ENCODE measurements around the gene COX20. TPM values are rescaled to one million over a fixed set of nuclear protein-coding genes. Genes with fewer than 3 reads are reported as not detected.

COX20 gene
- total RNA-seq, 1 experiment from 2014 or later = 40.7 TPM

- POLR2A ChIA-PET (ENCODE audit: unreplicated experiment) = no interaction called here
- BruUV-seq (replicated peaks) = no TSS peak
- Histone ChIP-seq H3K9me2 (ENCODE audit: insufficient read depth) (no peaks in the 10 kb centered on the region), H3K27ac (no peak overlapping the region), H2AFZ (no peak overlapping the region), H3F3A (ENCODE audit: insufficient read depth, low read depth) (peaks cover 13% of the 10 kb centered on the region; the same call in 1 of the 2 replicates), H3K36me3 (ENCODE audit: low read depth) (no peaks in the 10 kb centered on the region), H4K20me1 (ENCODE audit: insufficient read depth) (no peaks in the 10 kb centered on the region), H3K9me3 (ENCODE audit: insufficient read depth, low read depth) (no peaks in the 10 kb centered on the region), H3K4me2 (no peak overlapping the region), H3K4me1 (replicated peaks; ENCODE audit: insufficient read depth) (peaks cover 10% of the 10 kb centered on the region), H3K79me2 (ENCODE audit: low read depth) (no peaks in the 10 kb centered on the region), H3K27me3 (ENCODE audit: insufficient read depth, low read depth) (no peaks in the 10 kb centered on the region), H3K4me3 (no peak overlapping the region)
- intact Hi-C loops (cut with micrococcal nuclease; ENCODE audit: unreplicated experiment) = loop anchor here (10.0 kb wide), 1 partner anchor 285 kb away; the partner anchor contains the start of gene KIF26B
- TF ChIP-seq EZH2 (IDR thresholded peaks at IDR 0.05; ENCODE audit: low read depth) = no peak
- no peak for TF ChIP-seq CTCF (conservative IDR thresholded peaks at IDR 0.05)
- CTCF ChIA-PET = no interaction called here
- no peak for DNase-seq
Observed at GRCh38 chr1:244869950-244870349, 34.5 kb downstream of the COX20 start.

- H3K9me3 ChIP-seq (ENCODE audit: insufficient read depth, low read depth) = no peaks in the 10 kb centered on the region
- H3K4me3 ChIP-seq = no peak overlapping the region
- no peaks in the 10 kb centered on the region for H3K79me2 ChIP-seq (ENCODE audit: low read depth)
- ChIA-PET CTCF (no interaction called here), POLR2A (ENCODE audit: unreplicated experiment) (interaction anchor here (0.5 kb wide), 1 partner anchor 25 kb away, joined by 4 read pairs; no protein-coding TSS in a partner anchor)
- no peaks in the 10 kb centered on the region for H3K9me2 ChIP-seq (ENCODE audit: insufficient read depth)
- H2AFZ ChIP-seq = no peak overlapping the region
- DNase-seq = no peak
- H3K27me3 ChIP-seq (ENCODE audit: insufficient read depth, low read depth) = no peaks in the 10 kb centered on the region
- H3K27ac ChIP-seq = no peak overlapping the region
- TF ChIP-seq CTCF (conservative IDR thresholded peaks at IDR 0.05) (no peak), EZH2 (IDR thresholded peaks at IDR 0.05; ENCODE audit: low read depth) (no peak)
- peaks cover 4% of the 10 kb centered on the region; the same call in 1 of the 2 replicates for H3F3A ChIP-seq (ENCODE audit: insufficient read depth, low read depth)
- peaks cover 8% of the 10 kb centered on the region for H3K4me1 ChIP-seq (replicated peaks; ENCODE audit: insufficient read depth)
- H3K4me2 ChIP-seq = no peak overlapping the region
- no peaks in the 10 kb centered on the region for H4K20me1 ChIP-seq (ENCODE audit: insufficient read depth)
- no peaks in the 10 kb centered on the region for H3K36me3 ChIP-seq (ENCODE audit: low read depth)
- BruUV-seq (replicated peaks) = no TSS peak
- intact Hi-C loops (cut with micrococcal nuclease; ENCODE audit: unreplicated experiment) = no loop called here
Observed at GRCh38 chr1:244874974-244875579, 39.6 kb downstream of the COX20 start.

- no peak overlapping the region for H3K4me3 ChIP-seq
- no peaks in the 10 kb centered on the region for H4K20me1 ChIP-seq (ENCODE audit: insufficient read depth)
- H3K36me3 ChIP-seq (ENCODE audit: low read depth) = no peaks in the 10 kb centered on the region
- H3K27me3 ChIP-seq (ENCODE audit: insufficient read depth, low read depth) = no peaks in the 10 kb centered on the region
- CTCF ChIA-PET = no interaction called here
- H3K9me2 ChIP-seq (ENCODE audit: insufficient read depth) = no peaks in the 10 kb centered on the region
- 0 out of 2 replicates have a peak overlapping the region, but pooled peaks have one; percentile 4 for H3K4me2 ChIP-seq
- no peak for TF ChIP-seq CTCF (conservative IDR thresholded peaks at IDR 0.05)
- no peak for TF ChIP-seq EZH2 (IDR thresholded peaks at IDR 0.05; ENCODE audit: low read depth)
- no peaks in the 10 kb centered on the region for H3K9me3 ChIP-seq (ENCODE audit: insufficient read depth, low read depth)
- intact Hi-C loops (cut with micrococcal nuclease; ENCODE audit: unreplicated experiment) = no loop called here
- peak; percentile 33 to 53 for DNase-seq
- no peak overlapping the region for H2AFZ ChIP-seq
- BruUV-seq (replicated peaks) = no TSS peak
- no peaks in the 10 kb centered on the region for H3F3A ChIP-seq (ENCODE audit: insufficient read depth, low read depth)
- POLR2A ChIA-PET (ENCODE audit: unreplicated experiment) = interaction anchor here (0.6 kb wide), 1 partner anchor 451 kb away, joined by 3 read pairs; no protein-coding TSS in a partner anchor
- H3K27ac ChIP-seq = no peak overlapping the region
- no peaks in the 10 kb centered on the region for H3K79me2 ChIP-seq (ENCODE audit: low read depth)
- H3K4me1 ChIP-seq (replicated peaks; ENCODE audit: insufficient read depth) = peaks cover 8% of the 10 kb centered on the region
Observed at GRCh38 chr1:244876228-244876910, 40.9 kb downstream of the COX20 start.

All from PC-9 (cell line).